OCI-LY7 (cell line): ENCODE results near the gene LAMTOR4.

Experiments
- CTCF ChIP-seq: fragments of 200-600 bp; sonication (generic); conservative IDR thresholded peaks from 2 replicates; pipeline ENCODE4 v1.5.1; 2014; ENCODE audit warnings: mild to moderate bottlenecking, antibody characterized with exemption, low read length, moderate library complexity, mixed read lengths
- EZH2phosphoT487 ChIP-seq: fragments of 200-600 bp; sonication (generic); IDR thresholded peaks from 2 replicates; pipeline ENCODE4 v1.6.1; 2018; ENCODE audit warnings: low read depth, borderline replicate concordance, mild to moderate bottlenecking, mixed run types, antibody characterized with exemption, low read length, moderate library complexity, mixed read lengths

GRCh38 chr7:100185726-100186125 lies 37.0 kb downstream of the LAMTOR4 start:
- TF ChIP-seq CTCF (no peak), EZH2phosphoT487 (no peak)
